Common myeloid progenitor, CD34-positive (primary cell): ENCODE measurements around the gene PRCC.

Source experiments
- CTCF ChIA-PET: fragments of 350-600 bp; sonication (Branson Sonifier 250); formaldehyde crosslinking; loops from one replicate; lab custom pipeline; 2021; ENCODE audit warnings: antibody characterized with exemption; lab: Charles Lee
- POLR2A ChIA-PET: fragments of 350-600 bp; sonication (Branson Sonifier 250); formaldehyde crosslinking; loops from one replicate; lab custom pipeline; 2021; ENCODE audit warnings: antibody characterized with exemption; lab: Charles Lee
- DNase-seq, 3 donors: peaks; one replicate each; pipeline versions ENCODE4 v3.0.0 to v3.0.0-alpha.2; 2013
- H3K27ac ChIP-seq, 2 experiments: 1 replicate in 1 of 2; 2 replicates in 1 of 2; pipeline ENCODE4 v1.7.0; 2013; ENCODE audit warnings: inconsistent platforms in 2 of 2, low read length in 2 of 2, mild to moderate bottlenecking in 2 of 2, low read depth in 1 of 2, moderate library complexity in 1 of 2; ENCODE audit not compliant: severe bottlenecking in 2 of 2, insufficient read depth in 1 of 2, poor library complexity in 1 of 2
- H3K27me3 ChIP-seq, 5 experiments: replicated peaks in 2 of 5; 1 replicate in 3 of 5; 2 replicates in 2 of 5; pipeline versions ENCODE4 v1.6.1 to v1.7.0; 2013; ENCODE audit warnings: low read length in 4 of 5, mild to moderate bottlenecking in 2 of 5, moderate library complexity in 2 of 5, inconsistent platforms in 1 of 5; ENCODE audit not compliant: insufficient read depth in 5 of 5, control insufficient read depth in 4 of 5
- H3K36me3 ChIP-seq, 4 experiments: 1 replicate in 2 of 4; 2 replicates in 2 of 4; pipeline versions ENCODE4 v1.6.1 to v1.7.0; 2013; ENCODE audit warnings: low read length in 3 of 4, control low read depth in 1 of 4, mild to moderate bottlenecking in 1 of 4; ENCODE audit not compliant: control insufficient read depth in 4 of 4, insufficient read depth in 4 of 4
- H3K4me1 ChIP-seq, 4 experiments: 1 replicate in 3 of 4; 2 replicates in 1 of 4; pipeline versions ENCODE4 v1.6.1 to v1.7.1; 2013; ENCODE audit warnings: low read length in 3 of 4, mild to moderate bottlenecking in 3 of 4, control low read depth in 1 of 4, inconsistent platforms in 1 of 4, moderate library complexity in 1 of 4; ENCODE audit not compliant: control insufficient read depth in 4 of 4, insufficient read depth in 4 of 4; ENCODE audit errors: control extremely low read depth in 1 of 4
- H3K4me3 ChIP-seq, 7 experiments: 1 replicate in 4 of 7; 2 replicates in 3 of 7; pipeline versions ENCODE4 v1.5.1 to v1.7.0; 2013; ENCODE audit warnings: mild to moderate bottlenecking in 7 of 7, low read length in 6 of 7, moderate library complexity in 6 of 7, inconsistent platforms in 2 of 7, low read depth in 2 of 7, control low read depth in 1 of 7; ENCODE audit not compliant: insufficient read depth in 4 of 7, control insufficient read depth in 1 of 7; ENCODE audit errors: extremely low read depth in 1 of 7
- H3K9me3 ChIP-seq, 5 experiments: 1 replicate in 4 of 5; 2 replicates in 1 of 5; pipeline versions ENCODE4 v1.6.1 to v1.7.1; 2013; ENCODE audit warnings: low read length in 4 of 5, mild to moderate bottlenecking in 2 of 5, inconsistent platforms in 1 of 5, low read depth in 1 of 5, moderate library complexity in 1 of 5; ENCODE audit not compliant: control insufficient read depth in 4 of 5, insufficient read depth in 2 of 5; ENCODE audit errors: control extremely low read depth in 1 of 5
- WGBS: methylation state at CpG from one replicate; pipeline ENCODE4 v1.1.5; 2013; ENCODE audit not compliant: insufficient coverage; 5-methylcytosine and 5-hydroxymethylcytosine counted together

PRCC gene

GRCh38 chr1:156740741-156741480 is 26.4 kb upstream of the PRCC start, which contains the start of gene MRPL24:
TSS of gene MRPL24 (minus strand) at chr1:156741088. CDS start at chr1:156738704, 2,384 bp downstream.
- Histone ChIP-seq H3K27ac (peak within 1 kb of the TSS; percentile 52 to 83), H3K9me3 (no peaks in the 10 kb centered on the region), H3K4me3 (peak within 1 kb of the TSS; percentile 63 to 91 (median 83)), H3K4me1 (peaks cover 16 to 49% (median 41%) of the 10 kb centered on the region in 4 experiments), H3K36me3 (peaks cover 11 to 73% (median 30%) of the 10 kb centered on the region in 4 experiments), H3K27me3 (no peaks in the 10 kb centered on the region)
- ChIA-PET POLR2A (interaction anchor here (0.7 to 1.4 kb wide), 7 partner anchors 9 to 159 kb away, joined by 3 to 5 read pairs (median 4); partner anchors contain the start of genes HDGF, ISG20L2, METTL25B and PRCC), CTCF (interaction anchor here (1.1 to 3.5 kb wide), 7 partner anchors 10 to 119 kb away, joined by 3 to 25 read pairs (median 5); partner anchors contain the start of genes HDGF, ISG20L2, METTL25B and PRCC)
- 0% methylated on average over 32 of the region's 38 CpGs for WGBS
- DNase-seq, result peak; percentile 99 to 100 (median 100)

- POLR2A ChIA-PET, result interaction anchor here (0.7 to 1.4 kb wide), 6 partner anchors 10 to 158 kb away, joined by 3 to 5 read pairs (median 4); partner anchors contain the start of genes HDGF, ISG20L2, METTL25B and PRCC
- H3K4me3 ChIP-seq, result peak overlapping the region in 6 of 7 experiments; percentile 30 to 91 (median 61)
These were observed 25.8 kb upstream of the PRCC start for GRCh38 chr1:156741481-156741983.

GRCh38 chr1:156742017-156742416 is 25.3 kb upstream of the PRCC start:
- Histone ChIP-seq H3K36me3 (peaks cover 6 to 66% (median 25%) of the 10 kb centered on the region in 4 experiments), H3K27me3 (no peaks in the 10 kb centered on the region), H3K4me3 (peak overlapping the region in 1 of 7 experiments; percentile 61), H3K9me3 (no peaks in the 10 kb centered on the region), H3K27ac (peak overlapping the region in 1 of 2 experiments; percentile 78), H3K4me1 (peaks cover 20 to 60% (median 52%) of the 10 kb centered on the region in 4 experiments)
- 100% methylated on average over 2 of the region's 3 CpGs for WGBS
- DNase-seq, result no peak
- POLR2A ChIA-PET, result interaction anchor here (1.4 kb wide), 1 partner anchor 9 kb away, joined by 5 read pairs; the partner anchor contains the start of gene HDGF
- CTCF ChIA-PET, result interaction anchor here (1.1 to 3.5 kb wide), 6 partner anchors 11 to 118 kb away, joined by 3 to 25 read pairs (median 6); partner anchors contain the start of genes ISG20L2, METTL25B and PRCC

More at GRCh38 chr1:156741481-156741983, 25.8 kb upstream of the PRCC start:
- Histone ChIP-seq H3K9me3 (no peaks in the 10 kb centered on the region), H3K36me3 (peaks cover 11 to 71% (median 28%) of the 10 kb centered on the region in 4 experiments), H3K4me1 (peaks cover 20 to 55% (median 47%) of the 10 kb centered on the region in 4 experiments), H3K27ac (peak overlapping the region; percentile 40 to 78), H3K27me3 (no peaks in the 10 kb centered on the region)
- DNase-seq, result no peak
- 26% methylated on average over 3 of the region's 8 CpGs for WGBS
- CTCF ChIA-PET, result interaction anchor here (1.1 to 3.5 kb wide), 6 partner anchors 11 to 118 kb away, joined by 3 to 25 read pairs (median 6); partner anchors contain the start of genes ISG20L2, METTL25B and PRCC

- peak overlapping the region in 1 of 2 experiments; percentile 11 for H3K27ac ChIP-seq
- 100% methylated on average over 2 of the region's 4 CpGs for WGBS
- POLR2A ChIA-PET, result no interaction called here
- peaks cover 6 to 61% (median 20%) of the 10 kb centered on the region in 4 experiments for H3K36me3 ChIP-seq
- H3K9me3 ChIP-seq, result no peaks in the 10 kb centered on the region
- no peak overlapping the region for H3K4me3 ChIP-seq
- no peaks in the 10 kb centered on the region for H3K27me3 ChIP-seq
- CTCF ChIA-PET, result interaction anchor here (1.2 to 3.5 kb wide), 2 partner anchors 15 to 50 kb away, joined by 3 to 25 read pairs; partner anchors contain the start of genes ISG20L2 and METTL25B
- H3K4me1 ChIP-seq, result peaks cover 23 to 67% (median 58%) of the 10 kb centered on the region in 4 experiments
- no peak for DNase-seq
These were observed 24.5 kb upstream of the PRCC start for GRCh38 chr1:156742801-156743200.

- ChIA-PET CTCF (interaction anchor here (0.6 to 3.5 kb wide), 3 partner anchors 15 to 117 kb away, joined by 3 to 25 read pairs (median 3); partner anchors contain the start of genes ISG20L2 and METTL25B), POLR2A (no interaction called here)
- WGBS, result 96% methylated on average over 11 of the region's 14 CpGs
- Histone ChIP-seq H3K36me3 (peaks cover 4 to 59% (median 14%) of the 10 kb centered on the region in 4 experiments), H3K4me1 (peaks cover 31 to 75% (median 67%) of the 10 kb centered on the region in 4 experiments), H3K27me3 (no peaks in the 10 kb centered on the region), H3K9me3 (no peaks in the 10 kb centered on the region), H3K4me3 (no peak overlapping the region), H3K27ac (peak overlapping the region in 1 of 2 experiments; percentile 95)
- no peak for DNase-seq
These were observed 23.7 kb upstream of the PRCC start for GRCh38 chr1:156743367-156744302.

- peak overlapping the region in 1 of 2 experiments; percentile 95 for H3K27ac ChIP-seq
- no peaks in the 10 kb centered on the region for H3K27me3 ChIP-seq
- H3K9me3 ChIP-seq, result no peaks in the 10 kb centered on the region
- H3K4me1 ChIP-seq, result peaks cover 35 to 82% (median 74%) of the 10 kb centered on the region in 4 experiments
- ChIA-PET POLR2A (no interaction called here), CTCF (interaction anchor here (0.6 to 2.4 kb wide), 5 partner anchors 14 to 118 kb away, joined by 3 to 7 read pairs (median 3); partner anchors contain the start of genes ISG20L2 and METTL25B)
- no peak for DNase-seq
- H3K4me3 ChIP-seq, result peak overlapping the region in 2 of 7 experiments; percentile 40 to 46
- H3K36me3 ChIP-seq, result peaks cover 4 to 62% (median 14%) of the 10 kb centered on the region in 4 experiments
- WGBS, result no CpG with 5 or more reads among the region's 12 CpGs
These were observed 23.0 kb upstream of the PRCC start for GRCh38 chr1:156744344-156744743.
